HG03064 (cell line): ENCODE data around the gene DOCK1.

Experiments used
- ATAC-seq: cut with Tn5 transposase; IDR thresholded peaks from one replicate; pipeline ENCODE4 v1.9.1; 2021; ENCODE audit warnings: low read depth; ENCODE audit not compliant: unreplicated experiment

DOCK1 gene

DNA sequence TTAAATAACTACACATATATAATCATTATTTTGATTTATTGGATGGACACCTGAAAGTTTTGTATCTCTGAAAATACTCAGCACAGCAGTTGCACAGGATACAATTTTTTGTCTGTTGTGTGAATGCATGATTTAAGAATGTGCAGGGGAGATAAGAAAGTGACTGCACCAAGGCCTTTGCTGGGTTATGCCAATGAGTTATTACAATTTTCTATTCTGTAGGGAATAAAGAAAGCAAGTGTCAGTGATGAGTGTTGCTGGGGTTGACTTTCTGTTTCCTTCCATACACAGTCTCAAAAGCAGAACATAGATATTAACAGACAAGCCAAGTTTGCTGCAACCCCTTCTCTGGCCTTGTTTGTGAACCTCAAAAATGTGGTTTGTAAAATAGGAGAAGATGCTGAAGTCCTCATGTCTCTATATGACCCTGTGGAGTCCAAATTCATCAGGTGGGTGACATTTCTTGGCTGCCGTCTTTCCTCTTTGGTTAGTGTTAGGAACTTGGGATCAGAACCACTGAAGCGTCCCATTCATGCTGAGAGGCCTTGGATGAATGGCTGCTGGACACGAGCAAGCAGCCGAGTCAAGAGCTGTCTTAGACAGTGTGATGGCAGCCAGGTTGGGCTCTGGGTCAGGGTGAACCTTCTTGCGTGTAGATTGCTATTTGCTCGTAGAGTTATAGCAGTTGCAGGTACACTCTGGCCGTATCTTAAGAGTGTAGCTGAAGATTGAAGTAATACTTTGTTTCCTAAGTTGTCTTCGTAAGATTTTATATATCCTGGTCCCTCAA is 92.8 kb downstream of the DOCK1 start:
- no peak for ATAC-seq

DNA sequence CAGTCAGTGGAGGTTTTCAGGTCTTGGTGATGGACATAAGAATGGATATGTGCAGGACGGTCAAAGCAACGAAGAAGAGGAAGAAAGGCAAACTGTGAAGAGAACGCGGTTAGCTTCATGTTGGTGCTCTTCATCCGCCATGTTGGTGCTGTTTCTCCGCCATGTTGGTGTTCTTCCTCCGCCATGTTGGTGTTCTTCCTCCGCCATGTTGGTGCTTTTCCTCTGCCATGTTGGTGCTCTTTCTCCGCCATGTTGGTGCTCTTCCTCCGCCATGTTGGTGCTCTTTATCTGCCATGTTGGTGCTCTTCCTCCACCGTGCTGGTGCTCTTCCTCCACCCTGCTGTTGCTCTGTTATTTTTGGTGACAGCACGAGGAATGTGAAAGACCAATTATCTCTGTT is 95.4 kb downstream of the DOCK1 start:
- no peak for ATAC-seq

DNA sequence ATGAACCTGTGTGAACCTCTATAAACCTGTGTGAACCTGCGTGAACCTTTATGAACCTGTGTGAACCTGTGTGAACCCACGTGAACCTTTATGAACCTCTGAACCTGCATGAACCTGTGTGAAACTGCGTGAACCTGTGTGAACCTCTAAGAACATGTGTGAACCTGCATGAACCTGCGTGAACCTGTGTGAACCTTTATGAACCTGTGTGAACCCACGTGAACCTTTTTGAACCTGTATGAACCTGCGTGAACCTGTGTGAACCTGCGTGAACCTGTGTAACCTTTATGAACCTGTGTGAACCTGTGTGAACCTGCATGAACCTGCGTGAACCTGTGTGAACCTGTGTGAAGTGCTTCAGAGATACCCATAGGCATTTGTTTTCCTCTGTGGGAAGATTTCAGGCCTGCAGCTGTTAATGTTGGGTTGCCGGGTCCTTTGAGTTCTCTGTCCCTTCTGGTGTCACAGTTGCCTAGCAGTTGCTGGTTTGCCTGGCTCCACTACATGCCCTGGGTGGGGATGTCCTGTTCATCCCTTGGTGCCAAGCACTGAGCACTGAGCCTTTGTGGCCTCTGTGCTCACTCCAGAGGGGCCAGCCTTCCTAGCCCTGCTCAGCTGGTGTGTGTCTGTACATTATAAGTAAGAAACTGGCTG is 97.9 kb downstream of the DOCK1 start:
- no peak for ATAC-seq

DNA sequence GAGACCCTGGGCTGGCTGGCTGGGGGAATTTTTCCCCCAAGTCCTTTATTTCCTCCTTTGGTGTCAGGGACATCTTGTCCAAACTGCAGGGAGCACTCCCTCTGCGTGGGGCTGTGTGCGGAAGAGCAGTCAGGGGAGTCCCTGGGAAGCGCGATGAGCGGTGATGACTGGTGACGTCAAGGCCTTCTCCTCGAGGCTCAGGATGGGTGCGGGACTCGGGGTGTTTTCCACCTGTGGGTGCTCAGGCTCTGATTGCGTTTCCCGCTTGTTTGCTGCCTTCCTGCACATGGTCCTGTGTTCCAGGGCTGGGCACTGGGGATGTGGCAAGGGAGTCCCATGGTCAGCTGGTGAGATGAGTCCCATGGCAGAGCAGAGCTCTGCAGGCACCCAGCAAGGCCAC is 101.2 kb downstream of the DOCK1 start:
- ATAC-seq: no peak

DNA sequence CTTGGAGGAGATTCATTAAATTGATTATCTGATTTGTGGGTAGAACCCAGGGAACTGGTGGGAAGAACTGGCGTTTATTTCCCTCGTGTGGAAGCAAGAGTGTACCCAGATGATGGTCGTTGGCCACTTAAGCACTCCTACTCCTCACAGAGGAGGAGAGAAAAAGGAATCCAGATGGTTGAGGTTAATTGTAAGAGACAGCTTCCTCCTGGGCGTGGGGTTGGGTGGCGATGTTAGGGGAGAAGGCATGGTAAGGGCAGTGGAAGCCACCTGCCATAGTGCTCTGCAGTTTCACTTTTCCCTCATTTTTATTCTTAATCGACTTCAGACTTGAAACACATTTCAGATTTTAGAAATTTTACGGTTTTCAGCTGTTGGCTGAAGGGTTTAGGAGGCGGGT is 104.1 kb downstream of the DOCK1 start:
- ATAC-seq: no peak

DNA sequence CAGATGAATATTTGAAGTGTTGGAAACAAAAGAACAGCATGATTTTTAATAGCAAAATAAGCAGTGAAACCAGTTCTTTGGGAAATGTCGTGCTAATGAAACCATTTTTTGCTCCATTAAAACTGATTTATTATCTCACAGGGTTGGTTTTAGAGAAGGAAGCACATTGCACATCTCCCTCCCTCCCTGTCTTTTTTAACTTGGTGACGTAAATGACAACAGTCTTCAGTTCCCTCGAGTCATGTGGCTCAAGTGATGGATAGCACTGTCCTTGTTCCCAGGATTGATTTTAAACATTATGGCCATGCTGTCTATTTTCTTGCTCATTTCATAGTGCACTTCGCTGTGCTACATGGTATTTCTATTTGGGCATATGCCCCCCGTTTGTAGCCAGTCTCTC is 105.9 kb downstream of the DOCK1 start:
- ATAC-seq: no peak

DNA sequence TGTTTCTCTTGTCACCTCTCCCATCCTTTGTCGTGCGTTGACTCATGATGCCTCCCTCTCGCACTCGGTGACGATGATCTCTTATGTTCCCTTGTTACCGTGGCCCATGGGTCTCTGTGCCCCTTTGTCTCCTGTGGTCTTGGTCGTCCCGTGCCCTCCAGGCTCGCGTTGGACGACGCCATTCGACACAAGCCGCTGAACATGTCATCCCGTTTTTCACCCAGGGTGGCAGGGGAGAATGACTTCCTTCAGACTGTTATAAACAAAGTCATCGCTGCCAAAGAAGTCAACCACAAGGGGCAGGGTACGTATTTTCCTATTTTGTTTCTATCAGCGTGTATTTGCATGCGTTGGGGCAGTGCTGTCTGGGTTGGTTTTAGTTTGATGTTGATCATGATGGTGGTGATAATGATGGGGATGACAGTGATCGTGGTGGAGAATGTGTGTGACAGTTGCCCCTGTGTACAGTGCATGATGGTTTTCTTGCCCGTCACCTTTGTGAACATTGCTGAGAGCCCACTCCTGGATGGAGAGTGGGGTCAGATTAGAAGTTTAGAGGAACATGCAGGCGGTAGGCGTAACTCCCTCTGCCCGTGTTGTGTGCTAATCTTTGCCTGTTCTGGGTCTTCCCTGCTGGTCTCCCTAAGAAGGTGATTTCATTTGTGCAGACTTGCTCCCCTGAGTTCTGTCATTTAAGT is 107.0 kb downstream of the DOCK1 start:
- no peak for ATAC-seq

DNA sequence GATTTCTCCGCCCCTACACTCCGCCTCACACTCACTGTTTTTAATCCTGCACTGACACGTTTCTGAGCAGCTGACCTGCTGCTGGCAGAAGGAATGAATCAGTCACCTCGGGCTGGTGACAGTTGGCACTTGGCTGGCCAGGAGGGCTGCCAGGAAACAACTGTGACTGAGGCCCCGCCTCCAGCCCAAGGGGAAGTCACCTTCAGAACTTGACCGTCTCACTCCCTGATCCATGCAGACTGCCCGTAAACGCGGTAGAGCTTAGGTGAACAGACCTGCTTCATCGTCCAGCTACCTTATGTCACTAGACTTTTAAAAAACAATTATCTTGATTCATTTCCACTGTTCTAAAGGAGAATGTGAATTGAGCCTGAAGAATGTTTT is 107.5 kb downstream of the DOCK1 start:
- ATAC-seq: no peak

DNA sequence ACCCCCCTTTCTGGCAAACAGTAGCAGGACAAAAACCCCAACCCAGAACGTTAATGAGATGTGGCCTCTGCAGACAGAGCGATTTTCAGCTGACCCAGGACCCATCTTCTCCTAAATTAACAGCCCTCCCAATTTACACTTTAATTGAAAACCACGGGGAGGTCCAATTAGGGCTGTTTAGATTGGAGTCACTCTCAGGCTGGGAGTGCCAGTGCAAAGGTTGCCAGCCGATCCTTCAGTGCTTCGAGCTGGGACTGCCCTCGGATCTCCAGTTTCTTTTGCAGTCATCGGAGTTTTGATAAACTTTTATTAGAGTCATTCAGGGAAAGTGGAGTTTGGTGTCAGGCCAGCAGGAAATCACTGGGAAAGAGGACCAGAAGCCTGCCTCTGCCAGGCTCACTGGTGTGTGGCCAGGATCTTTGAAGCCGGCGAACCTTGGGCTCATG is 108.0 kb downstream of the DOCK1 start:
- ATAC-seq: no peak

DNA sequence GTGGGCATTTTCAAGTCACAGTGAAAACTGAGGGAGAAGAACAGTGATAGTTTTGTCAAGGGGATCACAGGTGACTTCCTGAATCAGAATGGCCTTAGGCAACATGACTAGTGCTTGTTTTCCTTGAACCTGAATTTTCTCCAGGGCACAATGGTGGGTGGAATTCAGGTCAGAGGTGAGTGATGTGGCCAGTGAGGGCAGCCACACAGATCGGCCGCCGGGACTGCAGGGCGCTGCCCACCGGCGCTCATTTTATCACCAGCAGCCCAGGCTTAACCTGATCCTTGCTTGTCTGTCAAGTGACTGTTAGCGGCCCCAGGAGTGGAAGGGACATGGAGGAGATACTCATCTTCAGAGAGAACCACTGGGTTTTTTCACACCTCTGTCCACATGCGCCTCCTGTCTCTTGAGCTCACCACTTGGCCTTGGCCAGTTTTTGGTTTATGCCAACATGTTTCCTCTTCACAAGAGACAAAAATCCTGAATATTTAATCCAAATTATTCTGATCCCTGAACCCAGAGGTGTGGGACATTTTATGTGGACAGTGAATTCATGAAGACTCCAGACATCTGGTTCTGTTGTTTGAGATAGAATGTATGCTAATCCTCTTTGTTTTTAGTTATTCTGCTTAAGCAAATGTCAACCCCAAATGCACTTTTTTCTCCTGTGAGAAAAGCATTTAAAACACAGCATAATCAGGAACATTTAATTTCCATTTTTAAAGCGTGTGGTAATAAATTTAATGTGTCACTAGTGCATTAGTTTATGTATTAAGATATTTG is 108.7 kb downstream of the DOCK1 start:
- ATAC-seq: no peak

DNA sequence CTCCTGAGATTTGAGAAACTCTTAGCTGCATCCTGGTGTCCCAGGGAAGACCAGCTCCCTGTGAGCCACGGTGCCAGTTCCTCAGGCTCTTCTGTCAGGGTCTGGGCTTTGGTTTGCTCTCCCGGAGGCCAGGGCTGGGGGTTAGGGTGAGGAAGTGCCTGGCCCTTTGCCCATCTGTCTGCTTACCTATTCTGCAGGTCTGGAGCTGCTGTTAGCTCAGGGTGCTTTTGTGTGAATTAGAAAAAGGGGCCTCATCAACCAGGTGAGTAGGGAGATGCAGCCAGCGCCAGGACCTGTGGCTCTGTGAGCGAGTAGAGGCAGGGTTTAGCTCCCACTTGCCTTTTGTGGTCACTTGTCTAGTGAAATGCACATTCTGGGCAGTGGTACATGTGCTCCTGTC is 109.4 kb downstream of the DOCK1 start:
- no peak for ATAC-seq

DNA sequence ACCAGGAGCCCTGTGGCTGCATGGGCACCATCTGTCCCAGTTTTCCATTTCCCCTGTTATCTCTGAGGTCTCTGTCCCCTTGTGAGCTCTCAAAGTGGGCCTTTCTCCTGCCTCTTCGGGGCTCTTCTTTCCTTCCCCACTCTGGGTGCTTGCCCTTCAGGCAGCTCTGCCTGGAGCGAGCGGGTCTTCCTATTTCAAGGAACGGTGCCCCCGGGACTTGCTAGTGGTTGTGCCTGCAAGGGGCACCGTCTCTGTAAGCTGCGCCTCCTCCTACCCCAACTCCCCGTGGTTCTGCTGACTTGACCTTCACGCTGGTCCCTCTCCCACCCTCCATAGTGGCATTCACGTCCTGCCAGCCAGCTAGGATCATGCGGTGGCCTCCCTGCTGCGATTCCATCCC is 110.1 kb downstream of the DOCK1 start:
- ATAC-seq: no peak

DNA sequence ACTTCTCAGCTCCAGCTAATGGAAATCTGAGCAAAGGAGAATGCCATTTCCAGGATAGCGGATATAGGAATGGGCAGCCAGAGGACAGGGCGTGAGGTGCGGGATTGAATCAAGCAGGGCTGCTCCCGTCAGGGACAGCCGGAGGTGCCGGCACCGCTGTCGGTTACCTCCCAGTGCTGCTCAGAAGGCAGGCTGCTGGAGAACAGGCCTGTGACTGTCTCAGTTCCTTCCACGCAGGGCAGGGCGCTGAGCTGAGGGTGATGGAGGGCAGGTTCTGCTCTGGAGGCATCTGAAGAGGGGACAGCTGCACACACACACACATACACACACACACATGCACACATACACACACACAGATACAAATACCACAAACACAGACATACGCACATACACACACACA is 111.1 kb downstream of the DOCK1 start:
- ATAC-seq: no peak

DNA sequence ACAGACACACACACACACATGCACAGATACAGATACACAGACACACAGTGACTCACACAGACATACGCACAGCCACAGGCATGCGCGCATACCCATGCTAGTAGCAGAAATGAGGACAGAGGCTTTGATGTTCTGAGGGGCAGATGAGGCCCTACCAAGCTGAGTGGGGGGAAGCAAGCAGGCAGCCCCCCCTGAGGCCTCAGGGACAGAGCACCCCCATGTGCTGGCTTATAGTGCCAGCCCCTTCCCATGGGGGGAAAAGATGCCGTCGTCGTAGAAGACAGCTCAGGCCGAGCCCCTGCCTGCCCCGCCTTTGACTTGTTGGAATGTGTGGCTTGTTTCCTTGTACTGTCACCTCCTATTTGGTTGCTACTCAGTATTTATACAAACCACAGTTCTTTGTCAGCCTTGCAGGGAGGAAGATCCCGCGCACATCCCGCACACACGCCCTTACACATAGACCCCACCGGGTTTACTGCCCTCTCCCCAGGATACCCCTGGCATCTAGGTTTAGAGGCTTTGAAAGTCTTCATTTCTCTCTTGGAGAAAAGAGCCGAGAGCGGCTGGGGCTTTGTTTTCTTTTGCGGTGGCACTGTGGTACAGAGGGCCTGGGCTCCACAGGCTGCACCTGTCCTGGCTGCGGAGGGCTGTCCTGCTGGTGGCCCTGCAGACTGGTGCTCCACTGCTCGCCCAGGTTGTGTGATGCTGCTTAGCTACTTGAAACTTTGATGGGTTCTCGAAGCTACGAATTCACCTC is 112.5 kb downstream of the DOCK1 start:
- ATAC-seq: no peak

DNA sequence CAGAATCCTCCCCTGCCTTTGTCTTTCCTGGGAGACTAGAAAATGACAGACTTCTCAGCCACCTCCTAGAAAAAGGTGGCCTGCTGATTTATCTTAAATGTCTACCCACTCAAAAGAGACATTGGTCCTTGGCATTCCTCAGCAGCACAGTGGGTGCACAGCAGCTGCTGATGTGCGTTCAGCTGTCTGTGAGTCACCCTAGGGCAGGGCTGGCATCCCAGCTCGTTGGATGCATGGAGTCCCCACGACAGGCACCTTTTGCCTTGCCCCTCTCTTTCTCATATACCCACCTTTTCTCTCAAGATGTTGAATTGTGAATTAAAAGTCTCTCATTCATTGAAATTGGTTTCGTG is 113.0 kb downstream of the DOCK1 start:
- no peak for ATAC-seq

DNA sequence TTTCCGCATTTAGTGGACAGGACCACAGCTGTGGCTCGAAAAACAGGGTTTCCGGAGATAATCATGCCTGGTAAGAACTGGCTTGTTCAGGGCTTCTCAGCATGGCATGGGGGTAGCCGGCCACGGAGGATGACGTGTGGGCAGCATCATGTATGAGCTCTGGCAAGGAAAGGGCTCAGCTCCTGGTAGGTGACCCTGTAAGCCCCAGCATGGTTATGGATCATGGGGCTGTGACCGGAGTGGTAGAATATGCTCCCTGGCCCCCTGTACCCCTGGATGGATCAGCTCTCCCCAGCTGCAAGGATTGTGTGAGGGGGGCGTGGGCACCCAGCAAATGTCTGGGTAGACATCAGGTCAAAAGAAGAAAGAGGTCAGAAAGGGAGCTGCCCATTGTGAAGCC is 113.5 kb downstream of the DOCK1 start:
- no peak for ATAC-seq

DNA sequence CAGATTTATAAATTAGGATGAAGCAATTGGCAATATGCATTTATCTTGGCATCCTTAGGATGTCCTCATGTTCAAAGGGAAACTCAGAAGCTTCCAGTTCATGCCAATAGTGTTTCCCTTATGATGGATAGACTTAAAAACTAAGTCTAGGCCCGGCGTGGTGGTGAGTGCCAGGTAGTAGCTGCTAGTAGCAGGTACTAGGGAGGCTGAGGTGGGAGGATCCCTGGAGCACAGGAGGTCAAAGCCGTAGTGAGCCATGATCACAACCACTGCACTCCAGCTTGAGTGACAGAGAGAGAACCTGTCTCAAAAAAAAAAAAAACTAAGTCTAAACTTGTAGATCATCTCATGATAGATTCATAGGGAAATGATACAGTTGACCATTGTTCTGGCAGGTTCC is 115.0 kb downstream of the DOCK1 start:
- ATAC-seq: no peak

DNA sequence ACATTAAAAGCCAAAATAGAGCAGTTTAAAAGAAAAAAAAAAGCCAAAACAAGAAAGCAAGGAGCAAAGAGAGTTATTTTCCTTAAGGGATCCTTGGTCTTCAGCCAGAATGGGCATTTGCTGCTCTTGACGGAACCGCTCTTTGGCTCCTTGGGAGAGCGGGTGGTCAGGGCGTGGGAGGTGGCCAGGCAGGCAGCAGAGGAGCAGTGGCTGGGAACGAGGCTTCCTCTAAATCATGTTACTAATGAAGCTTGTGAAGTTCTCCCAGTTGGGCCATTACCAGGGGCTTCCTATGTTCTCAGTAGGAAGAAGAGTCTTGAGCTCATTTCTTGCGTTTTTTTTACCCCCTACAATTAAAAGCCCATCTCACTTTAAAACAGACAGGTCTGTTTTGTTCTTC is 116.6 kb downstream of the DOCK1 start:
- ATAC-seq: no peak

DNA sequence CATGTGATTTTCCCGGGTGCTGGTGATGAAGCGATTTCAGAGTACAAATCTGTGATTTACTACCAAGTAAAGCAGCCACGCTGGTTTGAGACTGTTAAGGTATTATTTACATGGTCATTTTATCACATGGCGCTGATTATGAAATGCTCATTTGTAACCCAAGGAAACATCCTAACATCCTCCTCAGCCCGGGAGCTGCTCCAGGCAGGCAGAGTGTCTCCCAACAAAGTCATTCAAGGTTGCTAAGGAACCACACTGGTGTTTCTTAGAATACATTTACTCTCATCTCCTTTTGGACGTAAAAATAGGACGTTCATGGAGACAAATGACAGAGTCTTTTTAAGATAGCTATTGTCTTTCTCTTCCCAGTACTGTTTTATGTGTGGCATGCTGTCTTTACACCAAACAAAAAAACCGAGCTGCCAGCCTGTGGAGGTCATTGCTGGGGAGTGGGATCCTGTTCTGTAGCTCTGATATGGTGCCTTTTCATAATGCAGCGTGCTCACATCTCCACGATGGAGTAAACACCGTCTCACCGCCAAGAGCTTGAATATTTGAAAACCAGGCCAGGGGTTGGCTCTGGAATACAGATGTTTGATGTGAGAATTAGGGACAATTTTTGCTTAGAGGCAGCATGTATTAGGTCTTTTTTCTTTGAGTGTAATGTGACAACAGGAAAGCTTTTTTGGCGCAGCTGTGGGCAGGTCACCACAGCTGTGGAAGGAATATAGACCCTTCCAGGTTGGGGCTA is 119.6 kb downstream of the DOCK1 start:
- ATAC-seq: no peak

DNA sequence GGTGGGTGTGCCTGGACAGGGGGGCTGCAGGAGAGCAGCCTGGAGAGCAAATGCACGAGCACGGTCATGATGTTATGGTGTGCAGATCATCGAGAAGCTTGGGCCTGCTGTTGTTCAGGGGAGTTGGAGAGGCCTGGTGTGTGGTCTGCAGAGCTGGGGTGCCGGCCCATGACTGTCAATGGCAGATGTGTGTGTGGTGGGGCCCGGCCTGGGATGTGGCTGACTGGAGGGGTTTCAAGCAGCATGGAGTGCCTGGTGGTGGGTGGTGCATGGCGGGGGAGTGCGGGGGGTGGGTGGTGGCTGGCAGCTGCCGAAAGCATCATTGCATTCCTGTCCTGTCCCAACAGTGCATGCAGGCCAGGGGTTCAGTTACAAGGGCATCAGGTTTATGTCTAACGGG is 122.6 kb downstream of the DOCK1 start:
- ATAC-seq: no peak
